HG03575 (cell line): ENCODE results near the gene FRMD4A.
"Not testable (repeated sequence)": the region's sequence is repeated elsewhere in the genome, so short reads cannot be mapped to it uniquely, and the experiment has no call there.

Experiments used
- ATAC-seq: cut with Tn5 transposase; IDR thresholded peaks from one replicate; pipeline ENCODE4 v1.9.1; 2021; ENCODE audit not compliant: unreplicated experiment, insufficient number of reproducible peaks, low FRiP score; ENCODE audit errors: extremely low read depth

FRMD4A gene

GRCh38 chr10:14050598-14050997, 280.1 kb downstream of the FRMD4A start:
- no peak for ATAC-seq

DNA sequence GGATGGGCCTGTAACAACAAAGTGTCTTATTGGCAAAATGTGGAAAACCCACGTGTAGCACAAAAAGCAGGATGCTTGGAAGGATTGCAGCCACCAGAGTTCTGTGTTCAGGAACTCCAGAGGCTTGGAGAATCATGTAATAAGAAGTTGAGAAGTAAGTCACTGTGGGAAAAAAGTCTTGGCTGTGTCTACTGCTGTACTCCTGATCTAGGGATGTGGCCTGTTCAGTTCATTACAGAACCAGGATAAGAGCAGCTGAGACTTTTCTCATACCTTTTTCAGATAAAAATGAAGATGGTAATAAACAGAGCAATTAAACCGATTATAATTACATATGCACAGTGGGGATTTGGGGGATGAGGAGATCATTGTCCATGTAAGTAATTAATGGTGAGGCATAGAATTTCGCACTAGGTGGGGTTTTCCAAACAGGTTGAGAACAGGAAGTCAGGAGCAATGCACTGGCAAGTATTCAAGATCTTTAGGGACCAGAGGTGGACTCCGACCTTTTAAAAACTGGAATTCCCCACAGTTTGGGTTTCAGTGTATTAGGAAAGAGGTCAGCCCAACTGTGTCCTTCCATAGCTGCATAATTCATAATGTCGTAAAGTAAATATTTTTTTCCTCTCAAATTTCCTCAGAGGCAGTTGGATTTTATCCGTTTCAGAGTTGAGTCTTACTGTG, 281.7 kb downstream of the FRMD4A start:
- ATAC-seq, result no peak

GRCh38 chr10:14047431-14047830, 283.3 kb downstream of the FRMD4A start:
- ATAC-seq, result no peak

DNA sequence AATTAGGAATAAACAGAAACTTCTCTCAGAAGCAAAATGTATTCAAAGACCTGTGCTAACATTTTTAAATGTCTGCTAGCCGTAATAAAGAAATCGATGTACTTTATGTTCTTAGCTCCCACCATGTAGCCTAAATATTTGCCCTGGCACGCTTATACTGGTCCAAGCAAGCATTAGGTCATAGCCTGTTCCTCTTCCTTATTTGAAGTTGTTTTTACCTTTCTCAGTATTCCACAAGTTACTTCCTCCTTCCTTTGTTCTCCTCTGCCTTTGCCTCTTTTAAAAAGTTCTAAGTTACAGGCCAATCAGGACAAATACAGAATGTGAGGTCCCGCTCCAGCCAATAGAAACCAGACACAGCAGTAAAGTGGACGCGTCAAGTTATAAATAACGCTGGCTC, 288.7 kb downstream of the FRMD4A start:
- ATAC-seq, result not testable (repeated sequence)

DNA sequence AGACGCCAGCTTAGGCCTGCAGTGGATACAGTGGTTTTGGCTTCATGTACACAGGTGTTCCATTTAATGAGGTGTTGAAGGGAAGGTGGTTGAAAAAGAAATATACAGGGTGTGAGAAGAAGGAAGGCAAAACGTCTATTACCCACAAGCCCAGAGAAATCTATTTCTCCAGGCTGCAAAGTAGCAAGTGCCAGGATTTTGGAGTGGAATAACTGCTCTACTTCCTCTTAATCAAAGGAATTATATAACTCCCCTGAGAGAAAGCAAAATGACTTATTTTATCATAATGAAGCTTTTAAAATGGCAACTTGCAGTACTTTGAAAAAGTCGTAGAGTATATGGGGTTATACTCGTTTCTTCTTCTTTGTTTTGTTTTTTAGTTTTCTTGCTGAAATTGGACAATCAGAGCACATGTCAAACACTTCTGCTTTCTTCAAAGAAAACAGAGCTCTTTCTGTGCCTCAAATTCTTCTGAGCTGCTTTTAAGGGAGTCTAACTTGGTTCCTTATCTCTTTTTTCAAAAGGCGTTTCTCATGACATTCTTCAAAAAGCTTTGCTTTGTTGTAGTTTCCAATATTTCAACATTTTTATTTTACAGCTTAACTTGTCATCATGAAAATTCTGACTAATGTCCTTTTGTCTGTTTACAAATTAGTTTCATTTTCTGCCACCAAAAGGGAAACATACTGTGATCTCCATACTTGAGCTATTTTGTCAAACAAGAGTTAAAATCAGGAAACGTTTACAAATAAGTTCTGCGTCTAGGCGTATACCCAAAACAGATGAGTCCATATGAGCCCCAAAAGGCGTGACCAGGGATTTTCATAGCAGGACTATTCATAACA, 289.7 kb downstream of the FRMD4A start:
- no peak for ATAC-seq

DNA sequence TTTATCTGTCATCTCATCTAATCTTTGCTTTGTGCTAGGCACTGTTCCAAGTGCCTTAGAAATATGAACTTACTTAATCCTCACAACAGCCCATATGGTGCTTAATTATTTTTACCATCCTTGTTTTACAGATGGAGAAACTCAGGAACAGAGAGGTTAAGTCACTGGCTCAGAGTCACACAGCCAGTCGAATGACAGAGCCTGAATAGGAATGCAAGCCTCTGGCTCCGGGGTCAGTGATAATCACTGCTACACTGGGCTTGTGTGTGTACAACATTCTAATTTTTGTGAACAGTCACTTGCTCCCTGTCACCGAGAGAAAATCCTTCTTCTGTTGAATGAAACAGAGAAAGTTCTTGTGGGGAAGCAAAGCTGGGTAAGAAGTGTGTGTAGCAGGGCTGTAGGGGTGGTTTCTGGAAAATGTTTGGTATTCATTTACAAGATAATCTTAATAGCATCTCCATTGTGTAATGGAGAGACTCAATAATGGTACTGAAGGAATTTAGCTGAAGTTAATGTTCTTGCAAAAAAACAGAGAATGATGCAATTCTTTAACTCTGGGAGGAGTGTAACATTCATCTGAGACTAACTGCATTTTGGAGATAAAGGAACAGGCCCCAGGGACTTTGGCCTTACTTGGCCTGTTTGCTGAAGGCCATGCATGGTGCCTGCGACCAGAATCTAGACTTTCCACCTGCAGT, 290.6 kb downstream of the FRMD4A start:
- ATAC-seq, result no peak

DNA sequence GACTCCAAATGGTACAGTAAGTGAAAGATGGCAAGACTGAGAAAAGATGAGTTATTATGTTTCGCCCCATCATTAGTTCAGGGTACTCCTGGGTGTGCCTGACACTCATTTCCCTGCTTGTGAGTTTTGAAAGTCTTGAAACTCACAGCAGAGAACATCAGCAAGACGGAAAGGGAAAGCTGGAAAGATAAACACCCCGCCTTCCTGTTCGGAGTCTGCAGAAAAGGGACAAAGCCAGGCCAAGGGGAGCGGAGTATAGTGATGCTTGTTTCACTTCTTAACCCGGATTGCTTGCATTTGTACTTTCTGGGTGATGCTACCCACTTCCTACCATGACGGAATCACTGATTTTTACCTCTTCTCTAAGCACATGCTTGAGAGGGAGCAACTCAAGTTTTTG, 294.5 kb downstream of the FRMD4A start:
- no peak for ATAC-seq

- no peak for ATAC-seq
Observed at GRCh38 chr10:14035506-14035905, 295.2 kb downstream of the FRMD4A start.

- ATAC-seq, result no peak
Observed at GRCh38 chr10:14032406-14032998, 298.2 kb downstream of the FRMD4A start.

GRCh38 chr10:14026325-14026724, 304.4 kb downstream of the FRMD4A start:
- no peak for ATAC-seq

- ATAC-seq, result no peak
Observed at GRCh38 chr10:14025283-14026189, 305.2 kb downstream of the FRMD4A start.

- no peak for ATAC-seq
Observed at GRCh38 chr10:14024329-14025202, 306.2 kb downstream of the FRMD4A start.

DNA sequence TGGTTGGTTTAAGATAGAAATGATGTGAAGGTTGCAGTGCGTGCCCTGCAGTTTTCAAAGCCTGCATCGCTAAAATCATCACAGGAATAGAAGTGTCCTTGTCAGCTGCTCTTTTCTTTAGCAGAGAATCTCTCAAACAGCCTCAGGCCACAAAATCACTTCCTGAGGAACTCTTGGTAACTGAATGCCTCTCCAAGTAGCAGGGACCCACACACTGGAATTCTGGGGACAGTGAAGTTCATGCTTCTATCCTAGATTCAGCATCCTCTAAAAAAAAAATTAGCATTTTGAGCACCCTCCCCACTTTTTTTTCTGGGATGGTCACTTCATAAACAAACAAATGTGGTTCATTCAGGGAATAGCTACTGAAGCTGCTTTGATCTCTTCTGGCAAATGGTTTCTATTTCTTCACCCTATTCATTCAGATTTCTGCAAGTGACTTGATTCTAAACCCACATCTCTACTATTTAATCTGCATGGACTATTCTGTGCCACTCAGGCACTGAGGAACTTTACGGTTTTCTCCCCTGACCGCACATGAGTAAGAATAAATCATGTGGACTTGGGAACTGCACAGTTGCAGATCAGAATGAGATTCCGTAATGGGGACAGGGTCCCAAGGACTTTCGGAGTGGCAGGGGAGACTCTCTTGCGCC, 306.9 kb downstream of the FRMD4A start:
- no peak for ATAC-seq

DNA sequence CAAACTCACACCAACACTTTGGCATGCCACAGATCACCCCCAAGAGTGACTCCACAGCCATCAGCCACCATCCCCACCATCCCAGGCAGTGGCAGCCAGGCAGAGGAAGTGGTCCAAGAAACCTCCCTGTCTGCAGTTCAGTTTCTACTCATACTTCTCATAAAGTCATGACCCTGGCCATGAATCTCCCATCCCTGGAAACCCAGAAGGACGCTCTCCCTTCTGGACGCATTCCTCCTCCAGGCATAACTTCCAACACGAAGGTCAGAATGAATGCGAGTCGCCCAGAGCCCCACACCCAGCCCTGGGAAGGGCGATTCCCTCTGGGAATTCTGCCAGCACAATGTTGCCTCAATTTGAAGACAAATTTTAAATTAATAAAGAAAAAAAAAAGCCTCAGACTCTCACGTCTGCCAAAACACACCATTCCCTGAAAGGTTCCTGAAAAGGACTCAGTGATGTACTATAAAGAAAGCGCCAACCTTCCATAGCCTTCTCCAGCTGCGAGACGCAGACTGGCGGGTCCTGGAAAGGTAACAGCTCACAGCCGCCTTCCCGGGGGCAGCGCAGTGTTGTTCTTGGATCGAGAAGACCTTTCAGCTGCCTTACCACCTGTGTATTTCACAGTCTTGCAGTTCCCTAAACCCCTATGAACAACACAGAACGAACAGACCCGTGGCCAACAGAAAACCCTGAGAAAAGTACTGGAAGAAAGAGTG, 307.6 kb downstream of the FRMD4A start:
- ATAC-seq, result no peak

- ATAC-seq, result no peak
Observed at GRCh38 chr10:14022052-14022451, 308.7 kb downstream of the FRMD4A start.

- no peak for ATAC-seq
Observed at GRCh38 chr10:14020037-14020664, 310.6 kb downstream of the FRMD4A start.
